ENCODE results near the gene MBD2.

Gene MBD2

GRCh38 chr18:54109131-54109683, 115.3 kb downstream of the MBD2 start:
- TF ChIP-seq, protein P1, sequence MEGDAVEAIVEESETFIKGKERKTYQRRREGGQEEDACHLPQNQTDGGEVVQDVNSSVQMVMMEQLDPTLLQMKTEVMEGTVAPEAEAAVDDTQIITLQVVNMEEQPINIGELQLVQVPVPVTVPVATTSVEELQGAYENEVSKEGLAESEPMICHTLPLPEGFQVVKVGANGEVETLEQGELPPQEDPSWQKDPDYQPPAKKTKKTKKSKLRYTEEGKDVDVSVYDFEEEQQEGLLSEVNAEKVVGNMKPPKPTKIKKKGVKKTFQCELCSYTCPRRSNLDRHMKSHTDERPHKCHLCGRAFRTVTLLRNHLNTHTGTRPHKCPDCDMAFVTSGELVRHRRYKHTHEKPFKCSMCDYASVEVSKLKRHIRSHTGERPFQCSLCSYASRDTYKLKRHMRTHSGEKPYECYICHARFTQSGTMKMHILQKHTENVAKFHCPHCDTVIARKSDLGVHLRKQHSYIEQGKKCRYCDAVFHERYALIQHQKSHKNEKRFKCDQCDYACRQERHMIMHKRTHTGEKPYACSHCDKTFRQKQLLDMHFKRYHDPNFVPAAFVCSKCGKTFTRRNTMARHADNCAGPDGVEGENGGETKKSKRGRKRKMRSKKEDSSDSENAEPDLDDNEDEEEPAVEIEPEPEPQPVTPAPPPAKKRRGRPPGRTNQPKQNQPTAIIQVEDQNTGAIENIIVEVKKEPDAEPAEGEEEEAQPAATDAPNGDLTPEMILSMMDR (IDR thresholded peaks at IDR 0.05; ENCODE audit: control insufficient read depth, insufficient read depth, low read depth, low read length, missing control alignments): no peak
- H3K4me3 ChIP-seq (ENCODE audit: control insufficient read depth, low read depth, low read length): no peak overlapping the region
- DNase-seq (ENCODE audit: low read depth): no peak

DNA sequence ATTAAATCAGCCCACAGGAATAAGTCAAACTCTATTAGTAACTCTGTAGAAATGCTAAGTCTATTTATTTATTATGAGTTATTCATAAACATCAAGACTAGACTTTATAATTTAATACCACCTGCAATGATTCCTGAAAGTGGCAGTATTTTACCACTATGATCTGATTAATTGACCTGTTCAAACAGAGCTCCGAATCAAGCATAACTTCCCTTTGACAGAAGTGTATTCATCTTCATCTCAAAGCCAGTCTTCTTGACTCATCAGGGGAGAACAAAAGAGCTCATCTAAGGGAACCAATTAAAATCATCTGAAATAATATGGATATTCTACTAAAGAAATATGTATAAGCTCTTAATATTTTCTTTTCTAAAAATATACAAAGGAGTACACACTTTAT, 122.3 kb downstream of the MBD2 start:
- TF ChIP-seq, protein P1 (IDR thresholded peaks at IDR 0.05; ENCODE audit: control insufficient read depth, insufficient read depth, low read depth, low read length, missing control alignments): no peak
- no peak for DNase-seq (ENCODE audit: low read depth)
- no peak overlapping the region for H3K4me3 ChIP-seq (ENCODE audit: control insufficient read depth, low read depth, low read length)
